Prostate gland (tissue), 2 donors: ENCODE results near the gene SIRT5. TPM values are rescaled to one million over a fixed set of nuclear protein-coding genes. Genes with fewer than 3 reads are reported as not detected.

Source experiments
- DNase-seq: peaks from one replicate; pipeline ENCODE4 v3.0.0-alpha.2; 2019; ENCODE audit warnings: low spot score
- H3K27ac ChIP-seq, 2 donors: fragments of 200-600 bp; sonication (generic); 2 replicates each; pipeline ENCODE4 v1.5.1; 2017 to 2019
- H3K27me3 ChIP-seq: fragments of 200-600 bp; sonication (generic); replicated peaks from 2 replicates; pipeline ENCODE4 v1.5.1; 2019; ENCODE audit not compliant: insufficient read depth
- H3K36me3 ChIP-seq, 2 donors: fragments of 200-600 bp; sonication (generic); 1 replicate in 1 of 2; 2 replicates in 1 of 2; pipeline versions ENCODE4 v1.5.1 to v1.8.1; 2017 to 2019
- H3K4me1 ChIP-seq: fragments of 200-600 bp; sonication (generic); replicated peaks from 2 replicates; pipeline ENCODE4 v1.5.1; 2019
- H3K4me3 ChIP-seq, 2 donors: fragments of 200-600 bp; sonication (generic); 2 replicates each; pipeline ENCODE4 v1.5.1; 2017 to 2019
- H3K9me3 ChIP-seq: fragments of 200-600 bp; sonication (generic); 2 replicates; pipeline ENCODE4 v1.5.1; 2017
- CTCF ChIP-seq, 4 experiments: fragments of 200-600 bp in 2 of 4; fragments of 450-650 bp in 2 of 4; sonication (generic) in 2 of 4; IDR thresholded peaks; 1 replicate in 3 of 4; 2 replicates in 1 of 4; pipeline ENCODE4 v1.5.1; 2016 to 2019; ENCODE audit warnings: antibody characterized with exemption in 4 of 4, mild to moderate bottlenecking in 2 of 4, moderate library complexity in 2 of 4
- POLR2A ChIP-seq: fragments of 450-650 bp; IDR thresholded peaks from one replicate; pipeline ENCODE4 v1.6.1; 2016; ENCODE audit warnings: antibody characterized with exemption, mild to moderate bottlenecking
- POLR2AphosphoS5 ChIP-seq: sonication (generic); formaldehyde crosslinking; IDR thresholded peaks from one replicate; pipeline ENCODE4 v1.6.1; 2017; ENCODE audit warnings: antibody characterized with exemption
- WGBS: methylation state at CpG from one replicate; pipeline ENCODE4 v1.1.5; 2018; 5-methylcytosine and 5-hydroxymethylcytosine counted together
- intact Hi-C: fragments of 100-400 bp; cut with DNase I; formaldehyde crosslinking; loops from one replicate; pipeline ENCODE4 v1.14.2; 2022
- total RNA-seq, 2 donors: library from RNA; depleted of rRNA; stranded (reverse); fragments of >200 nt; gene quantifications; one replicate each; pipeline ENCODE4 v1.1.0, GENCODE V29; 2016

The SIRT5 gene
- total RNA-seq, 2 donors from 2014 or later = 9.1 to 11.5 TPM

GRCh38 chr6:13550656-13551055 lies 23.7 kb upstream of the SIRT5 start:
- Histone ChIP-seq H3K4me1 (no peaks in the 10 kb centered on the region), H3K9me3 (no peaks in the 10 kb centered on the region), H3K27me3 (no peaks in the 10 kb centered on the region), H3K27ac (no peak overlapping the region), H3K36me3 (no peaks in the 10 kb centered on the region), H3K4me3 (no peak overlapping the region)
- no peak for TF ChIP-seq POLR2AphosphoS5
- TF ChIP-seq CTCF (IDR thresholded peaks at IDR 0.05) = no peak
- TF ChIP-seq POLR2A = no peak
- no peak for DNase-seq
- intact Hi-C loops = no loop called here

GRCh38 chr6:13553646-13554045 lies 20.8 kb upstream of the SIRT5 start:
- WGBS = 100% methylated on average over 1 of the region's 1 CpG
- H3K4me1 ChIP-seq = no peaks in the 10 kb centered on the region
- no peaks in the 10 kb centered on the region for H3K36me3 ChIP-seq
- no peaks in the 10 kb centered on the region for H3K27me3 ChIP-seq
- no peak overlapping the region for H3K4me3 ChIP-seq
- intact Hi-C loops = no loop called here
- H3K9me3 ChIP-seq = no peaks in the 10 kb centered on the region
- DNase-seq = no peak
- no peak for TF ChIP-seq POLR2AphosphoS5
- TF ChIP-seq CTCF (IDR thresholded peaks at IDR 0.05) = no peak
- TF ChIP-seq POLR2A = no peak
- no peak overlapping the region for H3K27ac ChIP-seq

GRCh38 chr6:13554929-13555333 lies 19.5 kb upstream of the SIRT5 start:
- no peak for DNase-seq
- intact Hi-C loops = no loop called here

GRCh38 chr6:13557841-13558240 lies 16.6 kb upstream of the SIRT5 start:
- H3K27ac ChIP-seq = no peak overlapping the region

More at GRCh38 chr6:13554929-13555333, 19.5 kb upstream of the SIRT5 start:
- H3K27me3 ChIP-seq = no peaks in the 10 kb centered on the region
- no peak overlapping the region for H3K27ac ChIP-seq
- H3K4me3 ChIP-seq = no peak overlapping the region
- WGBS = 52% methylated on average over 8 of the region's 8 CpGs
- no peaks in the 10 kb centered on the region for H3K36me3 ChIP-seq
- H3K9me3 ChIP-seq = no peaks in the 10 kb centered on the region
- H3K4me1 ChIP-seq = no peaks in the 10 kb centered on the region
- TF ChIP-seq POLR2AphosphoS5 = no peak
- TF ChIP-seq CTCF (IDR thresholded peaks at IDR 0.05) = no peak
- no peak for TF ChIP-seq POLR2A

More at GRCh38 chr6:13557841-13558240, 16.6 kb upstream of the SIRT5 start:
- no peak overlapping the region for H3K4me3 ChIP-seq
- no peaks in the 10 kb centered on the region for H3K9me3 ChIP-seq
- H3K36me3 ChIP-seq = no peaks in the 10 kb centered on the region
- intact Hi-C loops = no loop called here
- no peaks in the 10 kb centered on the region for H3K4me1 ChIP-seq
- TF ChIP-seq CTCF (IDR thresholded peaks at IDR 0.05) (no peak), POLR2A (no peak), POLR2AphosphoS5 (no peak)
- DNase-seq = no peak
- H3K27me3 ChIP-seq = no peaks in the 10 kb centered on the region
